ENCODE results near the gene SMC4. TPM values are rescaled to one million over a fixed set of nuclear protein-coding genes. Genes with fewer than 3 reads are reported as not detected.
"Not testable (repeated sequence)": the region's sequence is repeated elsewhere in the genome, so short reads cannot be mapped to it uniquely, and the experiment has no call there.

SMC4 gene
- polyA plus RNA-seq (ENCODE audit: insufficient read length in 10 of 10) = 10 to 100 TPM; 45.1 to 90.7 (median 75.6) TPM
- long read RNA-seq, donor 1, partial matches to known transcripts = 16 of 17 reads
- long read RNA-seq, donor 1, other reads (novel, unspliced or antisense) = 0 of 17 reads
- long read RNA-seq, donor 2, partial matches to known transcripts = 0 of 3 reads
- long read RNA-seq, donor 2, other reads (novel, unspliced or antisense) = 0 of 3 reads
- long read RNA-seq, donor 3 = 0 reads
- long read RNA-seq, donor 4, partial matches to known transcripts = 0 of 2 reads
- long read RNA-seq, donor 4, other reads (novel, unspliced or antisense) = 0 of 2 reads
- long read RNA-seq, donor 5, partial matches to known transcripts = 16 of 21 reads
- long read RNA-seq, donor 5, other reads (novel, unspliced or antisense) = 0 of 21 reads
- long read RNA-seq, donor 6, partial matches to known transcripts = 32 of 34 reads
- long read RNA-seq, donor 6, other reads (novel, unspliced or antisense) = 0 of 34 reads
- long read RNA-seq, donor 7, full-length matches to known transcripts = 5 of 22 reads
- long read RNA-seq, donor 7, partial matches to known transcripts = 17 of 22 reads
- long read RNA-seq, donor 7, other reads (novel, unspliced or antisense) = 0 of 22 reads
- long read RNA-seq, donor 8, partial matches to known transcripts = 10 of 13 reads
- long read RNA-seq, donor 8, other reads (novel, unspliced or antisense) = 0 of 13 reads
- long read RNA-seq, donor 9 = 0 reads

DNA sequence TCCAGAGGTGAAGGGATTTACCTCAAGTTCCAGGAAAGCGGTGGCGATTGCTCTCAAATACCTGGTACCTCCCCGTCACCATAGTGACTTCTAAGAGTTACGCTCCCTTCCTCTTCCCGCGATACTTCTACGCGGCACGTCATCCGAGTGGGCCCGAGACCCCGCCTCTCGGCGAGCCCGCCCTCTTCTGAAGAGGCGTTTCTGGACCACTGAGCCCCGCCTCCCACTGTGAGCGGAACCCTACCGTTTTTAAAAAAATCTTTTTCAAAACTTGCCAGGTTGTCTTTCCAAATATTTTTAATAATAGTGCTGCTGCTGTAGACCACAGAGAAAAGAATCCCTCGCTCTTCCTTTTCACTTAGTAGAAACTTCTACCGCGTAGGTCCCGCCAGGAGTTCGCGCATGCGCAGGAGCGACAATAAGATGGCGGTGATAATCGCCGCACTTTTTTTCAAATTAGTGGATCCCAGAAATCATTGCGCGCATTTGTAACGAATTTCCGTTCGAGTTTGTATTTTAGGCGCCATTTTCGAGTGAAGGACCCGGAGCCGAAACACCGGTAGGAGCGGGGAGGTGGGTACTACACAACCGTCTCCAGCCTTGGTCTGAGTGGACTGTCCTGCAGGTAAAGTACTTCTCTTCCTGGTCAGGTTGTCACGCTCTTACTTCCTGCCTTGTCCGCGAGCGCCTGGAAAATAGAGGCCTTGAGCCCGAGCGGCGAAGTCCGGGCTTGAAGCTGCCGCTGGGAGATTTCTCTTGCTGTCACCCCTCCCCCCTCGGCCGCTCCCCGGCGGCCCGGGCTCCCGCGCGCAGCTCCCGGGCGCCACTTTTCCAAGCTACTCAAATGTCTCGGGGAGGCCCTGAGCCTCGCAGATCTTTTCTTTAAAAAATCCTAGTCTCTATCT lies at the start of gene SMC4, which contains the start of gene IFT80:
Gene SMC4, plus strand, starts transcription at position 526 of the 905 bp plus-strand sequence. CDS start 1,177 bp downstream, outside the sequence.
Gene IFT80, minus strand, starts transcription at position 101 of the 905 bp plus-strand sequence. CDS start 14,625 bp downstream, outside the sequence.
- peak; percentile 97 to 98 (median 98) for DNase-seq

DNA sequence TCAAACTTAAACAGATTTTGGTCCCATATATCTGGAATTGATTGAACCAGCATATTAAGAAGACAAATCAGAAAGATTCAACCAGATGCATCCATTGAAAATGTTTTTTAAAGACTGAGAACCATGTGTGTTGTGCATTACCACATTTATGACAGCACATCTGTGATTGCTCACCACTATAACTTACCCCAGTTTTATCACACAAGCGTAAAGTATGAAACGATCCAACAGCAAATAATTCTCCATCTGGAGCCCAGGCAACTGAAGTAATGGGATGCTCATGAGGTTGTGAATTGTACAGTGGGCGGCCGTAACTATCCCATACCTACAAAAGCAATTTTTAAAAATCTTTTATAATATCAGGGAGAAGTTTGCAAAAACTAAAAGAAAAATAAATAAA lies 43.6 kb upstream of the SMC4 start:
- DNase-seq = no peak

DNA sequence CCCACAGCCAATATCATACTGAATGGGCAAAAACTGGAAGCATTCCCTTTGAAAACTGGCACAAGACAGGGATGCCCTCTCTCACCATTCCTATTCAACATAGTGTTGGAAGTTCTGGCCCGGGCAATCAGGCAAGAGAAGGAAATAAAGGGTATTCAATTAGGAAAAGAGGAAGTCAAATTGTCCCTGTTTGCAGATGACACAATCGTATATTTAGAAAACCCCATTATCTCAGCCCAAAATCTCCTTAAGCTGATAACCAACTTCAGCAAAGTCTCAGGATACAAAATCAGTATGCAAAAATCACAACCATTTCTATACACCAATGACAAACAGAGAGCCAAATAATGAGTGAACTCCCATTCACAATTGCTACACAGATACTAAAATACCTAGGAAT lies 36.6 kb upstream of the SMC4 start:
- not testable (repeated sequence) for DNase-seq

DNA sequence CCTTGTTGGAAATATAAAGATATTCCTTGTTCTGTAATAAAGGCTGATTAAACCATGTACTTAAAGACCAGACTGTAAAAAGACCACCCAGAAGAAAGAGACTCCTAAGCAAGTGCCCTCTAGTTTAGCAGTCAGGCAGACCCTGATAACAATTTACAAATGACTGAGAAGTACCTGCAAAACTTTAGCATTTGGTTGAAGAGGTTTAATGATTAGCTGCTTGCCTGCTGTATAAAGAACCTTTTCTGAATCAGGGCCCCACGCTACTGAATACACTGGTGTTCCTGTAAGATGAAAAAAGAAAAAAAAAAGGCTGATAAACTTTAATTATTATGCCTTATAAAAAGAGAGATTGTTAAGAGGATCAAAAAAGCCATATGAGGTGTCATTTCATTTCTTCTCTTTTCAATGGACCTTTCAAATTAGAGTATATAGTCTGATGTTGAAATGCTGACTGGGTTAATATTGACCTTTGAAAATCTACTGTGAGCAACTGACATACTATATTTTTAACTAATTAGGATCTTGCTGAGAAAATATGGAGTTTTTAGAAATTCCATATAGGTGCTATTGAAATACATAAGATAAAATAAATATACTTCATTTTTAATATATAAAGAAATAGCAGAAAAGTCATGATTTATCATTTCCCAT lies 33.5 kb upstream of the SMC4 start:
- DNase-seq = no peak

DNA sequence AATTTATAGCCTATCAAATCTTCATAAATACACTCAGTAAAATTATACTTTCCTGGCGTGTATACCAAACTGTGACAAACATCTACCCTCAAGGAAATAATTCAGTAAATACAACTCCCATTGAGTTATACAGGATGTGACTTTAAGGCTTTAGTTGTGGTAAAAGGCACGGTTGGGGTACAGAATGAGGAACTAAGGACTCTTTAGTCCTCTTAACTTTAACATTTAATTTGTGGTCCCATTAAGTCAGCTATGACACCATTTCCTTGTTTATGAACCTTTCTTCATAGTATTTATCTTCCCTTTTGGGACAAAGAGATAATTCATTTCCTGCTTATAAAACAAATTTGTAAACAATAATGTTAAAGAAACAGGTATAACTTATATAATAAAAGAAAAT lies 30.6 kb upstream of the SMC4 start:
- DNase-seq = no peak

DNA sequence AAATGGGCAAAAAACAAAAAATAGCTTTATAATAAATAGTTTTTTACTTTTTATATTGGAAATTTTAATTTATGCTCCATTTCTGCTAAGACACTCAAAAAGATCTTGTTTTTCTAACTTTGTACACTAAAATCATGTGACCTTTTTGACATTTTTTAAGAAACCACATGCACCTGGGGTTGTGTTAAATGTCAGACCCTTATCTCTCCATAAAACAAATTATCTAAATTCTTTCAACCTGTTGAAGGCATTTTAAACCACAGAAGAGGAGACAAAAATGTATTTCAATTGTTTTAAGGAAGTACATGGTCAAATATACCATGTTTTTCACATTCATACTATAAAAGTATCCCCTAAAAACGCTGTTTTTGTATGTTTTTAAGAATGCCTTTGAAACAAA lies 29.7 kb upstream of the SMC4 start:
- DNase-seq = no peak

GRCh38 chr3:160370987-160371857 lies 28.2 kb upstream of the SMC4 start:
- DNase-seq = no peak

DNA sequence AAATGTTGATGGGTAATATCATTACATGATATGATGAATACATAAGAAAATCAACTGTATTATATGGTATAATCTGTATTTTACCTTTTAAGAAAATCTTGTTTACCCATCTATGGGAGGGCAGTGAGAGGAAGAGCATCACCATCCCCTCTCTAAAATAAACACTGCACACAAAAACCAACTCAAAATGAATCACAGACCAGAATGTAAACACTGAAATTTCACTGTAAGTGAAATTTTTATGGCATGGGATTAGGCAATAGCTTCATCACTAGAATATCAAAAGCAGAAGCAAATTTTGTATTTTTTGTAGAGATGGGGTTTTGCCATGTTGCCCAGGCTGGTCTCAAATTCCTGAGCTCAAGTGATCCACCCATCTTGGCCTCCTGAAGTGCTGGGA lies 26.7 kb upstream of the SMC4 start:
- no peak for DNase-seq

DNA sequence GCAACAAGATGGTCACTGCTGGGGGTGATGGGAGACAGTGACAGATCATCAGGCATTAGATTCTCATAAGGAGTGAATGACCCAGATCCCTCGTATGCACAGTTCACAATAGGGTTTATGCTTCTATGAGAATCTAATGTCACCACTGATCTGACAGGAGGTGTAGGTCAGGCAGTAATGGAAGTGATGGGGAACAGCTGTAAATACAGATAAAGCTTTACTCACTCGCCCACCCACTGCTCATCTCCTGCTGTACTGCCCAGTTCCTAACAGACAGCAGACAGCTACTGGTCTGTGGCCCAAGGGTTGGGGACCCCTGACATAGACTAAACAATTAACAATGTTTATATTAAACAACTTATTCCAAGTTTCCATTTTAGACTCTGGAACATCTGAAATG lies 25.8 kb upstream of the SMC4 start:
- no peak for DNase-seq

DNA sequence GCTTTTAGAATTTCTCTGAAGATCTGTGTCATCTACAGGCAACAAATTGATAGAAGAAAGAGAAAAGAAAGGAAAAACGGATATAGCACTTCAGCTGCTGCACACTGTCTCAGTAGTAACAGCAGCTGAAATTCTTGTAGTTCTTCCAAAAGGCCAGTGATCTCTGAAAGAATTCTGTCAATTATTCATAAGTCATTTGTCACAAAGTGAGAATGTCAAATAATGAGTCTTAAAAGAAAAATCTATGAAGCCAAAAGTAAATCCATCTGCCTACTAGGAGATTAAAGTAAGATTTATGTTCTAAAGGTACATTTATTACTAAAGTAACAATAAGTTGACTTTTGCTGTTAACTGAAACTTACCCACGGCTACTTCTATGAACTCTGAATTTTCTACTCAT lies 25.0 kb upstream of the SMC4 start:
- no peak for DNase-seq

GRCh38 chr3:160374925-160375324 lies 24.5 kb upstream of the SMC4 start:
- no peak for DNase-seq

DNA sequence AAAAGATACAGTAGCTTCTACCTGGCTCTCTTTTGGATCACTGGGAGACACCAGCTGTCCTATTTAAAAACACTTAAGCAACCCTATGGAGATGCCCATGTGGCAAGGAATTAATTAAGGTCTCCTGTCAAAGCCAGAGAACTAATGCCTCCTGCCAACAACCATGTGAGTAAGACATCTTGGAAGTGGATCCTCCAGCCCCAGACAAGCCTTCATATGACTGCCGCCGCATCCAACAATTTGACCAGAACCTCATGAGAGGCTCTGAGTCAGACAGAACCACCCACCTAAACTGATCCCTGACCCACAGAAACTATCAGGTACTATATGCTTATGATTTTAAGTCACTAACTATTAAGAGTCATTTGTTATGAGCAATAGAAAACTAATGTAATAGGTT lies 22.8 kb upstream of the SMC4 start:
- DNase-seq = no peak

DNA sequence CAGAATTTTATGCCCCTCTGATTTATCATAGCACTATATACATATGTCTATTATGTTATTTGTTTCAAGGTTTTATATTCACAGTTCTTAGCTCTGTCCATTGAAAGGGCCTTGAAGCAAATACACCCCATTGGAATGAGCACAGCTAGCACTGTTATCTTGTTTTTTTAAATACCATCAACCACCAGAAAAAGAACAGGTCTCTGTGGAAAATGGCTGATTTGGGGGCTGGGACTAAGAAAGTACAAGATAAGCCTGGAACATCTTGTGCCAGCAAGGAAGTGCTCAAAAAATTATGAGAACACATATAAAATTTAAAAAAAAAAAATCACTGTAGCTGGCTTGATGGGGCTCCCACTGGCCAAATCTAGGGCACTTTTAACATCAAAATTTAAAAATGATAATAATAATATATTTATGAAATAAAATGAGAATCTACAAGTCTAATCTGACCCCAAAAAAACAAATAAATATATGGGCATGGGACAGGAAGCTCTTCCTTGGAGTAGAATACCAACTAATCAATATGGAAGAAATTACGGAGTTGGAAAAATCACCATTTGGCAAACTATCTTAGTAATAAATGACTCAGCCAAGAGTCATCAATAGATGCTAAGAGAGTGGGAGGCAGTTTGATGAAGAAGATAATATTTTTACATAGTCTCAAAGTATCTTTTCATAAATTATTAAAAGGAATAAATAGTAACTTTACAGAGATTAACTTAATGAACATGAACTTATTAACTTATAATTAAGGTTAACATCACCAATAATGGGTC lies 20.9 kb upstream of the SMC4 start:
- no peak for DNase-seq

- no peak for DNase-seq
Measured at GRCh38 chr3:160379628-160380214, 19.7 kb upstream of the SMC4 start.

GRCh38 chr3:160381470-160381869 lies 18.0 kb upstream of the SMC4 start:
- no peak for DNase-seq

GRCh38 chr3:160384639-160385318 lies 14.7 kb upstream of the SMC4 start:
- no peak for DNase-seq

DNA sequence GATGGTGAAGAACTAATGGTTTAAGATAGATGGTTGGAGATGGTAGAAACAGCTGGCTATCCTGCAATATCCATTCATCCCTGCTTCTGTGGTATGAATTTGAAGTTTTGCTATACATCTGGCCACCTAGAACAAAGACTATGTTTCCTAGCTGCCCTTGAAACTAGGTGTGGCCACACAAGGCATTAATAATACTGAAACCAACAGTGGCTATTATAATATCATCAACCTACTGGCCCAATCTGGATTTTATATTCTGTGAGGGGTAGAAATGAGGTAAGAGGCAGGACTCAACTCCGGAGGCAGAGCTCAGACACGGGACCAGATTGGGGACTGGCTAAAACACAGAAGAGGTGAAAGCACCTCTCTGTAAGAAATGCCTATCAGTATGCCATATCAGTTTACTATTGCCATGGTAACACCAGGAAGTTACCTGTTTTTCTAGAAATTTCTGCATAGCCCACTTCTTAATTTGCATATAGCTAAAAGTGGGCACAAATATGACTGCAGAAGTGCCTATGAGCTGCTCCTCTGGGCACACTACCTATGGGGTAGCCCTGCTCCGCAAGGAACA lies 8.8 kb upstream of the SMC4 start:
- DNase-seq = no peak

DNA sequence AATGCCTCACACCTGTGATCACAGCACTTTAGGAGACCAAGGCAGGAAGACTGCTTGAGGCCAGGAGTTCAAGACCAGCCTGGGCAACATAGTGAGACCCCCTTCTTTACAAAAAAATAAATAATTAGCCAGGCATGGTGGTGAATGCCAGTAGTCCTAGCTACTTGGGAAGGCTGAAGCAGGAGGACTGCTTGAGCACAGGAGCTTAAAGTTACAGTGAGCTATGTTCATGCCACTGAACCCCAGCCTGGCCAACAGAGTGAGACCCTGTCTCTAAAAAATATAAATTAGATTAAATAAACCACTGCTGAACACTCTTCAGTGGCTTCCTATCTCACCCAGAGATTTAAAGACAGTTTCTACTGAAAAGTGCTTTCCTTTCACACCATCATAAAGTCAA lies 6.7 kb upstream of the SMC4 start:
- no peak for DNase-seq

Data from muscle of back (tissue), 13 donors.